Neural crest cell (in vitro differentiated cells): Measurements from ENCODE around the gene CEMIP. TPM values are rescaled to one million over a fixed set of nuclear protein-coding genes. Genes with fewer than 3 reads are reported as not detected.

ENCODE experiments used
- DNase-seq: peaks from one replicate; pipeline ENCODE4 v3.0.0; 2021; ENCODE audit warnings: low read depth, mixed read lengths, low spot score
- H3K27ac Mint-ChIP-seq: one replicate; pipeline ENCODE4 v1.8.0; 2021; ENCODE audit warnings: mild to moderate bottlenecking, mixed read lengths; ENCODE audit not compliant: unreplicated experiment
- H3K27me3 Mint-ChIP-seq: 2 replicates; pipeline ENCODE4 v1.8.0; 2021; ENCODE audit warnings: low read depth, mild to moderate bottlenecking, mixed read lengths
- H3K36me3 Mint-ChIP-seq: 2 replicates; pipeline ENCODE4 v1.8.0; 2021; ENCODE audit warnings: low read depth, mild to moderate bottlenecking, mixed read lengths
- H3K4me1 Mint-ChIP-seq: 2 replicates; pipeline ENCODE4 v1.8.0; 2021; ENCODE audit warnings: mixed read lengths
- H3K4me3 Mint-ChIP-seq: one replicate; pipeline ENCODE4 v1.8.0; 2021; ENCODE audit warnings: mild to moderate bottlenecking, mixed read lengths
- H3K9me3 Mint-ChIP-seq: 2 replicates; pipeline ENCODE4 v1.8.0; 2021; ENCODE audit warnings: mixed read lengths
- CTCF ChIP-seq: fragments of 200-600 bp; sonication (generic); conservative IDR thresholded peaks from 2 replicates; pipeline ENCODE4 v1.5.0; 2021; ENCODE audit warnings: antibody characterized with exemption, mild to moderate bottlenecking
- total RNA-seq: library from RNA; stranded (reverse); gene quantifications from 2 replicates; pipeline ENCODE4 v1.2.1, GENCODE V29; 2021

Gene CEMIP
- total RNA-seq, 1 donor from 2014 or later = 0.33 TPM

DNA sequence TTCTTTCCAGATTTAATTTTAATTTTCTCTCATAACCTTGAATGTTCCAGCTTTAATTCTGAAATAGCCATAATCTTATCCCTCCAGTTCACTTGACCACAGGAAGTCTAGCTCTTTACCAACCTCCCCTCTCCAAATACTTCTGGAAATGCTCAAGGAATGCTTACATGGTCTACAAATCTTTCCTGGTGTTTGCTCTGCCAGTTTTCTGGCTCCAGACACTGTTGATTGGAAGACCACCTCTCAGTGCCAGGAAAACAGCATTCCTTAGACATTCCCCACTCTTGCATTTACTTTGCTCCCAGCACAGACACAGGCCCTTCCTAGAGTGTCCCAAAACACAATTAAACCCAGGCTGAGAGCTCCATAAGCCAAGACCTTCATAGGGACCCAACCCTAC lies 111.8 kb downstream of the CEMIP start:
- Mint-ChIP-seq H3K27me3 (peaks cover under 1% of the 10 kb centered on the region), H3K4me1 (no peaks in the 10 kb centered on the region), H3K9me3 (peaks cover under 1% of the 10 kb centered on the region), H3K36me3 (peaks cover under 1% of the 10 kb centered on the region), H3K4me3 (no peak overlapping the region), H3K27ac (no peak overlapping the region)
- TF ChIP-seq CTCF = no peak
- DNase-seq = no peak

DNA sequence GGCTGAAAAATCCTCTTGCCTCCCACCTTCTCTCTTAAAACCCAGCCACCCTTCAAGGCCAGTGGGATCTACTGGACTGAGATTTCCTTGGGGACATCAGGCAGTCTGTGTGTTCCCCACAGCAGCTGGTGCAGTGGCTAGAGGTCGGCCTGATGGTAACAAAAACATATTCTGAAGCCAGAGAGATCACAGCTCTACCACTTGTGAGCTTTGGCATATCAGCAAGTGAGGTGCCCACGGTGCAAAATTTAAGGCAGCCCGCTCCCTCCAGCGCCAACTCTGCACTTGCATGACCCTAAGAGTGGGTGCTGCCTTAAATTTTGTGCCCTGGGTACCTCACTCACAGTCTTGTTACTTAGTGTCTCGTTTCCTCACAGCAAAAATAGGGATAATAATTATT lies 113.2 kb downstream of the CEMIP start:
- no peaks in the 10 kb centered on the region for H3K27me3 Mint-ChIP-seq
- no peak overlapping the region for H3K27ac Mint-ChIP-seq
- H3K4me1 Mint-ChIP-seq = no peaks in the 10 kb centered on the region
- H3K36me3 Mint-ChIP-seq = peaks cover 6% of the 10 kb centered on the region
- no peak for DNase-seq
- H3K4me3 Mint-ChIP-seq = no peak overlapping the region
- no peak for TF ChIP-seq CTCF
- H3K9me3 Mint-ChIP-seq = peaks cover 6% of the 10 kb centered on the region

GRCh38 chr15:80893777-80894176 lies 114.6 kb downstream of the CEMIP start:
- no peak for DNase-seq
- H3K27ac Mint-ChIP-seq = peak overlapping the region; percentile 28
- peaks cover 6% of the 10 kb centered on the region for H3K9me3 Mint-ChIP-seq
- no peak overlapping the region for H3K4me3 Mint-ChIP-seq
- TF ChIP-seq CTCF = no peak
- H3K27me3 Mint-ChIP-seq = no peaks in the 10 kb centered on the region
- no peaks in the 10 kb centered on the region for H3K4me1 Mint-ChIP-seq
- peaks cover 6% of the 10 kb centered on the region for H3K36me3 Mint-ChIP-seq

GRCh38 chr15:80895091-80895490 lies 115.9 kb downstream of the CEMIP start:
- DNase-seq = no peak
- no peaks in the 10 kb centered on the region for H3K27me3 Mint-ChIP-seq
- H3K36me3 Mint-ChIP-seq = peaks cover 6% of the 10 kb centered on the region
- H3K9me3 Mint-ChIP-seq = peaks cover 6% of the 10 kb centered on the region
- H3K4me3 Mint-ChIP-seq = no peak overlapping the region
- H3K4me1 Mint-ChIP-seq = no peaks in the 10 kb centered on the region
- no peak overlapping the region for H3K27ac Mint-ChIP-seq
- TF ChIP-seq CTCF = no peak

DNA sequence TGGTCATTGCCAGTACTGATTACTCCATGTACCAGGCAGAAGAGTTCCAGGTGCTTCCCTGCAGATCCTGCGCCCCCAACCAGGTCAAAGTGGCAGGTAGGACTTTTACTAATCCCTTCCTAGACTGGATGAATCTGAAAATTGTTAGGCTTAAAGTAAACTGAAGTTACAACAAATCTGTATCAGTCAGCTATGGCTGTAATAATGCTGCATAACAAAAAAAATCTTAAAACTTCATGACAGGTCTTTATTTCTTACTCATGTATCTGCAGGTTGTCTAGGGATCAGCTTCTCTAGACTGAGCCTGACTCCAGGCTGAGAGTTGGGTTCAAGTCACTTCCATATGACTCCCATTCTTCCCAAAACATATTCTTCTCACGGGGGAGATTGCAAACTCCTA lies 116.8 kb downstream of the CEMIP start:
- no peak overlapping the region for H3K27ac Mint-ChIP-seq
- peaks cover 6% of the 10 kb centered on the region for H3K36me3 Mint-ChIP-seq
- no peaks in the 10 kb centered on the region for H3K4me1 Mint-ChIP-seq
- no peak overlapping the region for H3K4me3 Mint-ChIP-seq
- no peak for DNase-seq
- H3K9me3 Mint-ChIP-seq = peaks cover 6% of the 10 kb centered on the region
- TF ChIP-seq CTCF = no peak
- no peaks in the 10 kb centered on the region for H3K27me3 Mint-ChIP-seq

DNA sequence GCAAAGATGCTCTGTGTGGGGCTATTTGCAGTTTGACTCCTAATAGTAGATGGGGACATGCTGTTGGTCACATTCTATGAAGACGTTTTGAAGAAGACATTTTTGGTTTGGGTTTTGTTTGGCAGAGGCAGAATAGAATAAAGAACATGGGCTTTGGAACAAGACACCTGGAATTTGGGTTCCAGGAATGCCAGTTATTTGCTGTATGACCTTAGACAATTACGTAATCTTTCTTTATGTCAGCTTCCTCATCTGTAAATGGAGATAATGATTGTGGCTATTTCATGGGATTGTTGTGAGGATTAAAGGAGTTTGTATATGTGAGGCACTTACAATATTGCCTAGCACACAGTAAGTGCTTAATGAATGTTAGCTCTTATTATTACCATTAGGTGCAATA lies 118.9 kb downstream of the CEMIP start:
- no peak overlapping the region for H3K27ac Mint-ChIP-seq
- H3K36me3 Mint-ChIP-seq = peaks cover 6% of the 10 kb centered on the region
- no peak overlapping the region for H3K4me3 Mint-ChIP-seq
- TF ChIP-seq CTCF = no peak
- no peaks in the 10 kb centered on the region for H3K27me3 Mint-ChIP-seq
- H3K9me3 Mint-ChIP-seq = peaks cover 6% of the 10 kb centered on the region
- H3K4me1 Mint-ChIP-seq = no peaks in the 10 kb centered on the region
- no peak for DNase-seq
